SK-N-SH (cell line): ENCODE results near the gene MYO1D. TPM values are rescaled to one million over a fixed set of nuclear protein-coding genes. Genes with fewer than 3 reads are reported as not detected.

Source experiments
- CTCF ChIA-PET: fragments of 300-600, 350-600 bp; formaldehyde crosslinking; extraction: SDS; loops from one replicate; lab custom pipeline; 2021; lab: Yijun Ruan, JAX
- POLR2A ChIA-PET: fragments of 350-600 bp; sonication (Branson Sonifier 250); formaldehyde crosslinking; extraction: SDS; loops from one replicate; lab custom pipeline; 2020; ENCODE audit warnings: antibody characterized with exemption, inconsistent platforms; lab: Yijun Ruan, JAX
- DNase-seq: peaks from one replicate; pipeline ENCODE4 v3.0.0; 2012
- H2AFZ ChIP-seq: fragments of 200-600 bp; sonication (generic); 2 replicates; pipeline ENCODE4 v1.8.1; 2016; ENCODE audit warnings: antibody characterized with exemption, mild to moderate bottlenecking, low read depth
- H3F3A ChIP-seq: fragments of 200-600 bp; sonication (generic); replicated peaks from 2 replicates; pipeline ENCODE3; 2016; ENCODE audit warnings: antibody characterized with exemption, mild to moderate bottlenecking; ENCODE audit not compliant: insufficient read depth
- H3K27ac ChIP-seq, 2 experiments: fragments of 200-500 bp in 1 of 2; fragments of 200-600 bp in 1 of 2; sonication (Bioruptor generic) in 1 of 2; sonication (generic), shearing (Covaris generic) in 1 of 2; 2 replicates each; pipeline versions ENCODE4 v1.5.1 to v1.6.1; 2014 to 2016; ENCODE audit warnings: low read depth in 2 of 2, inconsistent platforms in 1 of 2, low read length in 1 of 2, mild to moderate bottlenecking in 1 of 2, mixed read lengths in 1 of 2
- H3K27me3 ChIP-seq: fragments of 200-600 bp; sonication (generic), shearing (Covaris generic); 2 replicates; pipeline ENCODE4 v1.6.1; 2016; ENCODE audit warnings: mixed run types; ENCODE audit not compliant: insufficient read depth
- H3K36me3 ChIP-seq, 2 experiments: fragments of 200-500 bp in 1 of 2; fragments of 200-600 bp in 1 of 2; sonication (Bioruptor generic) in 1 of 2; sonication (generic) in 1 of 2; replicated peaks in 1 of 2; 2 replicates each; pipeline versions ENCODE3 to v1.5.1; 2014 to 2016; ENCODE audit warnings: low read length in 1 of 2, mild to moderate bottlenecking in 1 of 2; ENCODE audit not compliant: insufficient read depth in 2 of 2, control insufficient read depth in 1 of 2
- H3K4me1 ChIP-seq, 2 experiments: fragments of 200-500 bp in 1 of 2; fragments of 200-600 bp in 1 of 2; sonication (Bioruptor generic) in 1 of 2; sonication (generic), shearing (Covaris generic) in 1 of 2; 2 replicates each; pipeline versions ENCODE4 v1.5.1 to v1.6.1; 2014 to 2016; ENCODE audit warnings: low read depth in 1 of 2, low read length in 1 of 2, mixed run types in 1 of 2; ENCODE audit not compliant: insufficient read depth in 2 of 2, control insufficient read depth in 1 of 2
- H3K4me2 ChIP-seq: fragments of 200-600 bp; sonication (generic), shearing (Covaris generic); 2 replicates; pipeline ENCODE4 v1.6.1; 2017; ENCODE audit warnings: mixed run types
- H3K4me3 ChIP-seq, 2 experiments: fragments of 200-500 bp in 1 of 2; fragments of 200-600 bp in 1 of 2; sonication (Bioruptor generic) in 1 of 2; sonication (generic), shearing (Covaris generic) in 1 of 2; 2 replicates each; pipeline versions ENCODE4 v1.5.1 to v1.8.1; 2014 to 2016; ENCODE audit warnings: low read depth in 2 of 2, inconsistent platforms in 1 of 2, low read length in 1 of 2, mild to moderate bottlenecking in 1 of 2, mixed read lengths in 1 of 2, moderate library complexity in 1 of 2
- H3K79me2 ChIP-seq: fragments of 200-600 bp; sonication (generic); 2 replicates; pipeline ENCODE4 v1.8.1; 2017; ENCODE audit warnings: mild to moderate bottlenecking; ENCODE audit not compliant: insufficient read depth
- H3K9ac ChIP-seq: fragments of 200-600 bp; sonication (generic); 2 replicates; pipeline ENCODE4 v1.6.1; 2017; ENCODE audit warnings: mixed run types
- H3K9me2 ChIP-seq: fragments of 200-600 bp; sonication (generic); 2 replicates; pipeline ENCODE4 v1.6.1; 2017; ENCODE audit warnings: mixed run types
- H3K9me3 ChIP-seq: fragments of 200-600 bp; sonication (generic); 2 replicates; pipeline ENCODE4 v1.6.1; 2017; ENCODE audit warnings: mixed run types, mild to moderate bottlenecking, moderate library complexity
- H4K20me1 ChIP-seq: fragments of 200-600 bp; sonication (generic); 2 replicates; pipeline ENCODE4 v1.6.1; 2017; ENCODE audit warnings: mild to moderate bottlenecking, mixed run types; ENCODE audit not compliant: insufficient read depth
- CHD2 ChIP-seq: fragments of 150-350 bp; IDR thresholded peaks from 2 replicates; pipeline ENCODE4 v1.6.1; 2018; ENCODE audit warnings: low read length; ENCODE audit not compliant: partially characterized antibody
- ELF1 ChIP-seq: IDR thresholded peaks from 2 replicates; pipeline ENCODE4 v1.4.0; 2012
- FOSL2 ChIP-seq: IDR thresholded peaks from 2 replicates; pipeline ENCODE4 v1.4.0; 2012; ENCODE audit warnings: low read depth, mild to moderate bottlenecking, moderate library complexity, borderline replicate concordance
- FOXM1 ChIP-seq: IDR thresholded peaks from 2 replicates; pipeline ENCODE4 v1.4.0; 2012; ENCODE audit warnings: low read depth, mild to moderate bottlenecking
- GATA2 ChIP-seq: sonication (generic); formaldehyde crosslinking; IDR thresholded peaks from 2 replicates; pipeline ENCODE4 v1.5.0; 2020; ENCODE audit warnings: mild to moderate bottlenecking, missing genetic modification reagents
- IRF3 ChIP-seq: fragments of 150-350 bp; IDR thresholded peaks from 2 replicates; pipeline ENCODE4 v1.6.1; 2016; ENCODE audit warnings: mild to moderate bottlenecking, low read depth, low read length
- JUND ChIP-seq: IDR thresholded peaks from 2 replicates; pipeline ENCODE4 v1.4.0; 2012
- MAX ChIP-seq: IDR thresholded peaks from 2 replicates; pipeline ENCODE4 v1.4.0; 2012; ENCODE audit warnings: low read depth
- NFIC ChIP-seq: IDR thresholded peaks from 2 replicates; pipeline ENCODE4 v1.4.0; 2012; ENCODE audit warnings: borderline replicate concordance
- PBX3 ChIP-seq: IDR thresholded peaks from 2 replicates; pipeline ENCODE4; 2012
- RAD21 ChIP-seq: IDR thresholded peaks from 2 replicates; pipeline ENCODE4 v1.6.1; 2012; ENCODE audit warnings: mild to moderate bottlenecking, low read length
- RCOR1 ChIP-seq: fragments of 150-350 bp; IDR thresholded peaks from 2 replicates; pipeline ENCODE4 v1.6.1; 2017; ENCODE audit warnings: antibody characterized with exemption, low read length
- REST ChIP-seq: IDR thresholded peaks from 2 replicates; pipeline ENCODE4 v1.6.1; 2012; ENCODE audit warnings: mild to moderate bottlenecking, low read depth, low read length, moderate library complexity
- TAF1 ChIP-seq: IDR thresholded peaks from 2 replicates; pipeline ENCODE4 v1.6.1; 2012; ENCODE audit warnings: low read depth, mild to moderate bottlenecking, low read length, moderate library complexity, borderline replicate concordance
- TCF12 ChIP-seq: IDR thresholded peaks from 2 replicates; pipeline ENCODE4 v1.4.0; 2012
- TEAD4 ChIP-seq: IDR thresholded peaks from 2 replicates; pipeline ENCODE4 v1.4.0; 2012; ENCODE audit warnings: mild to moderate bottlenecking, borderline replicate concordance; ENCODE audit not compliant: insufficient read depth
- USF2 ChIP-seq: fragments of 150-350 bp; IDR thresholded peaks from 2 replicates; pipeline ENCODE4 v1.6.1; 2017; ENCODE audit warnings: antibody characterized with exemption, low read length, low read depth, borderline replicate concordance
- YY1 ChIP-seq: IDR thresholded peaks from 2 replicates; pipeline ENCODE4 v1.4.0; 2012; ENCODE audit warnings: low read depth, mild to moderate bottlenecking
- WGBS: methylation state at CpG from one replicate; pipeline ENCODE4 v1.1.6; 2017; ENCODE audit warnings: low lambda C conversion rate; 5-methylcytosine and 5-hydroxymethylcytosine counted together
- polyA plus RNA-seq, 3 experiments: library from polyadenylated mRNA; depleted of rRNA; stranded (reverse); fragments of >200 nt; gene quantifications; 2 replicates each; pipeline ENCODE4 v1.2.3, GENCODE V29; 2012
- TF ChIP-seq, protein P1 (sequence below): IDR thresholded peaks from 2 replicates; pipeline ENCODE4 v1.4.0; 2012; ENCODE audit warnings: low read depth, borderline replicate concordance

MYO1D gene
- polyA plus RNA-seq, 1 of the 3 experiments (the other 2 are of a cell fraction): 20.4 TPM

DNA sequence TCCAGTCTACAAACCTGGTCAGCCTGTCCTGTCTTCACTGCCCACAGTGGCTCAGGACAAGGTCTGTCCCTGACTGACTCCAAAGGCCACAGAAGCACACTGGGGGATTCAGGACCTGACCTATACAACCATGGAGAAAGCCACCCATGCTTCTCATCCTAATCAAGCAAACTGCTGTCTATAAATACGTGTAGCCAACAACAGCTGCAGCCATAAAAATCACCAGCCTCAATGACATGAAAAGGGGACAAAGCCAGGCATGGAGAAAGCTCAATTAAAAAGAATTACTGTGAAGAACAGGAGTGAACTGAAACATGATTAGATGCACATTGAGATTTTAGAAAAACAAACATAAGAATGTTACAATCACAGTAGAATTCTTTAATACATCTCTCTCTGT, 220.0 kb downstream of the MYO1D start:
- 37% methylated on average over 1 of the region's 1 CpG for WGBS
- CTCF ChIA-PET: interaction anchor here (0.6 to 1.5 kb wide), 4 partner anchors 17 to 173 kb away, joined by 3 to 4 read pairs (median 3); no protein-coding TSS in a partner anchor
- POLR2A ChIA-PET: no interaction called here

More for the DNA sequence above, 220.0 kb downstream of the MYO1D start:
- H3K36me3 ChIP-seq: peaks cover 24 to 27% of the 10 kb centered on the region in 2 experiments
- H3K9ac ChIP-seq: no peak overlapping the region
- no peaks in the 10 kb centered on the region for H4K20me1 ChIP-seq
- no peaks in the 10 kb centered on the region for H3K27me3 ChIP-seq
- no peaks in the 10 kb centered on the region for H3K9me3 ChIP-seq
- DNase-seq: no peak
- H3K27ac ChIP-seq: no peak overlapping the region
- H3K9me2 ChIP-seq: no peaks in the 10 kb centered on the region
- peaks cover 0 to 4% of the 10 kb centered on the region in 2 experiments; a peak in 1 of 4 replicates for H3K4me1 ChIP-seq
- no peak overlapping the region for H2AFZ ChIP-seq
- peaks cover 6% of the 10 kb centered on the region for H3F3A ChIP-seq
- H3K4me3 ChIP-seq: no peak overlapping the region
- no peaks in the 10 kb centered on the region for H3K79me2 ChIP-seq
- TF ChIP-seq USF2 (no peak), FOSL2 (no peak), TAF1 (no peak), RAD21 (no peak), MAX (no peak), TEAD4 (no peak), ELF1 (no peak), JUND (no peak), RCOR1 (no peak), REST (no peak), GATA2 (CRISPR knock-in tag) (no peak), IRF3 (no peak), FOXM1 (no peak), NFIC (no peak), TCF12 (no peak), PBX3 (no peak), CHD2 (no peak), YY1 (no peak)
- TF ChIP-seq, protein P1, sequence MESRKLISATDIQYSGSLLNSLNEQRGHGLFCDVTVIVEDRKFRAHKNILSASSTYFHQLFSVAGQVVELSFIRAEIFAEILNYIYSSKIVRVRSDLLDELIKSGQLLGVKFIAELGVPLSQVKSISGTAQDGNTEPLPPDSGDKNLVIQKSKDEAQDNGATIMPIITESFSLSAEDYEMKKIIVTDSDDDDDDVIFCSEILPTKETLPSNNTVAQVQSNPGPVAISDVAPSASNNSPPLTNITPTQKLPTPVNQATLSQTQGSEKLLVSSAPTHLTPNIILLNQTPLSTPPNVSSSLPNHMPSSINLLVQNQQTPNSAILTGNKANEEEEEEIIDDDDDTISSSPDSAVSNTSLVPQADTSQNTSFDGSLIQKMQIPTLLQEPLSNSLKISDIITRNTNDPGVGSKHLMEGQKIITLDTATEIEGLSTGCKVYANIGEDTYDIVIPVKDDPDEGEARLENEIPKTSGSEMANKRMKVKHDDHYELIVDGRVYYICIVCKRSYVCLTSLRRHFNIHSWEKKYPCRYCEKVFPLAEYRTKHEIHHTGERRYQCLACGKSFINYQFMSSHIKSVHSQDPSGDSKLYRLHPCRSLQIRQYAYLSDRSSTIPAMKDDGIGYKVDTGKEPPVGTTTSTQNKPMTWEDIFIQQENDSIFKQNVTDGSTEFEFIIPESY: no peak
- H3K4me2 ChIP-seq: no peak overlapping the region
